ENCODE measurements around the gene ALDH8A1. TPM values are rescaled to one million over a fixed set of nuclear protein-coding genes. Genes with fewer than 3 reads are reported as not detected.

ALDH8A1 gene
- total and polyA plus RNA-seq, 2 of the 8 experiments (the other 6 are each of a cell fraction or from before 2014, with no cell fraction given): 0.08 to 0.28 TPM

GRCh38 chr6:134997133-134997995, 47.5 kb upstream of the ALDH8A1 start:
- Histone ChIP-seq H3K23me2 (ENCODE audit: low read depth, low read length) (no peaks in the 10 kb centered on the region), H3K23ac (ENCODE audit: insufficient read length) (no peak overlapping the region), H3K14ac (ENCODE audit: insufficient read length) (no peak overlapping the region), H4K5ac (ENCODE audit: insufficient read length, low read depth, low read length) (no peak overlapping the region), H3K4me3 (ENCODE audit: extremely low read depth in 1 of 4, insufficient read depth in 2 of 4, low read depth in 3 of 4, low read length in 4 of 4) (no peak overlapping the region), H4K20me1 (replicated peaks in 1 of 2; ENCODE audit: control insufficient read depth in 1 of 2, insufficient read depth in 2 of 2, low read length in 2 of 2) (no peaks in the 10 kb centered on the region), H3K27ac (ENCODE audit: low read depth, low read length) (no peak overlapping the region), H3K9ac (replicated peaks in 1 of 4; ENCODE audit: extremely low read depth in 1 of 4, low read depth in 3 of 4, low read length in 3 of 4) (no peak overlapping the region), H3K9me3 (ENCODE audit: insufficient read depth in 2 of 2, low read depth in 1 of 2, low read length in 1 of 2) (no peaks in the 10 kb centered on the region), H3K4ac (replicated peaks; ENCODE audit: insufficient read length, low read depth, low read length) (no peak overlapping the region), H4K8ac (ENCODE audit: extremely low read depth, insufficient read depth, low read length) (no peak overlapping the region), H2BK120ac (replicated peaks; ENCODE audit: low read depth, low read length) (no peak overlapping the region), H2AK5ac (ENCODE audit: low read depth, low read length) (no peak overlapping the region), H3K79me1 (ENCODE audit: low read depth, low read length) (no peaks in the 10 kb centered on the region), H2BK5ac (ENCODE audit: low read depth, low read length) (no peak overlapping the region), H3K4me1 (replicated peaks in 1 of 4; ENCODE audit: control insufficient read depth in 3 of 4, insufficient read depth in 4 of 4, low read length in 3 of 4) (no peaks in the 10 kb centered on the region; a peak in 1 of 7 replicates), H2BK20ac (ENCODE audit: low read length) (no peak overlapping the region), H3K27me3 (replicated peaks in 1 of 4; ENCODE audit: control insufficient read depth in 3 of 4, extremely low read depth in 1 of 4, insufficient read depth in 3 of 4, low read length in 3 of 4) (no peaks in the 10 kb centered on the region), H3K4me2 (ENCODE audit: insufficient read depth in 1 of 2, low read depth in 2 of 2, low read length in 2 of 2) (no peak overlapping the region), H3K18ac (ENCODE audit: extremely low read depth, low read length) (no peak overlapping the region), H3K56ac (replicated peaks; ENCODE audit: insufficient read length, low read depth, low read length) (no peak overlapping the region), H2BK12ac (ENCODE audit: low read depth, low read length) (no peak overlapping the region), H3K36me3 (ENCODE audit: control insufficient read depth in 2 of 4, insufficient read depth in 4 of 4, low read length in 3 of 4) (peaks cover 0 to 30% (median 3%) of the 10 kb centered on the region in 4 experiments; a peak in 4 of 8 replicates), H3K79me2 (ENCODE audit: control insufficient read depth in 1 of 2, insufficient read depth in 2 of 2, low read length in 2 of 2) (no peaks in the 10 kb centered on the region), H4K91ac (replicated peaks; ENCODE audit: insufficient read length, low read length) (no peak overlapping the region), H2AFZ (ENCODE audit: low read length) (no peak overlapping the region), H2BK15ac (ENCODE audit: low read length) (no peak overlapping the region)
- ChIA-PET POLR2A (ENCODE audit: partially characterized antibody) (no interaction called here), CTCF (ENCODE audit: partially characterized antibody) (interaction anchor here (0.8 to 1.4 kb wide), 2 partner anchors 39 to 57 kb away, joined by 3 to 7 read pairs; no protein-coding TSS in a partner anchor)
- DNase-seq (ENCODE audit: low read depth in 1 of 2, low spot score in 2 of 2) (no peak), FAIRE-seq (no peak)
- WGBS, 2 experiments (ENCODE audit: extremely low coverage in 1 of 2, insufficient coverage in 1 of 2, insufficient read length in 1 of 2, insufficient replicate concordance in 2 of 2, low coverage in 1 of 2, low lambda C conversion rate in 2 of 2, missing lambda C conversion rate in 1 of 2): 90% methylated on average over 9 of the region's 9 CpGs; no CpG with 5 or more reads in 1 of the 2 experiments
- TF ChIP-seq RBBP5 (IDR thresholded peaks at IDR 0.05; ENCODE audit: borderline replicate concordance, low read depth, low read length): no peak
- no peak for TF ChIP-seq POLR2AphosphoS5 (IDR thresholded peaks at IDR 0.05; ENCODE audit: low read depth, low read length)
